Tibial nerve (tissue), 4 donors: Measurements from ENCODE around the gene RCOR2.

Experiments
- EP300 ChIP-seq, 2 donors: sonication (generic); formaldehyde crosslinking; IDR thresholded peaks; one replicate each; pipeline ENCODE4 v1.6.1; 2017; ENCODE audit warnings: antibody characterized with exemption in 2 of 2, mild to moderate bottlenecking in 1 of 2
- POLR2A ChIP-seq, 2 donors: fragments of 450-650 bp; IDR thresholded peaks; one replicate each; pipeline ENCODE4 v1.6.1; 2017; ENCODE audit warnings: antibody characterized with exemption in 2 of 2, mild to moderate bottlenecking in 2 of 2, moderate library complexity in 2 of 2
- TF ChIP-seq, protein P1 (sequence below), 5 experiments: fragments of 200-600 bp in 3 of 5; fragments of 450-650 bp in 2 of 5; sonication (generic) in 3 of 5; IDR thresholded peaks; one replicate each; pipeline ENCODE4 v1.5.1; 2016 to 2019; ENCODE audit warnings: antibody characterized with exemption in 5 of 5, mild to moderate bottlenecking in 3 of 5, moderate library complexity in 2 of 5

DNA sequence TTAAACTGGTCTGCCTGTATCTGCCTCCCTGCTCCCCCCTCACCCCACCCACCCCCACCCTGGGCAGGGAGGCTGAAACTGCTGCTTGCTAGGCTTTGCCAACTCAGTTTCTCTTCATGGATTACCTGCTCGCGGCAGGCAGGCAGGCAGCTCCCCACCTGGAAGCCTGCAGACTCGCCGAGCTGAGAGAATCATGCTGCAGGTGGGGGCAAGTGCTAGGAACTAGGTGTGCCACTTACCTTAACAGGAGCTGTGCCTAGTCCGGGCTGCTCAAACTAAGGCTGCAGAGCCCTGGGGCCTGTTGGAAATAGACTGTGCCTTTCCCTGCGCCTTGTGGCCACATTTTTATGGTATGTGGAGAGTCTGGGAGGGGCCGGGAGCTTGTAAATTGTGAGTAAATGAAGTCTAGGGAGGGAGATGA lies 47.8 kb downstream of the RCOR2 start:
- TF ChIP-seq, protein P1, sequence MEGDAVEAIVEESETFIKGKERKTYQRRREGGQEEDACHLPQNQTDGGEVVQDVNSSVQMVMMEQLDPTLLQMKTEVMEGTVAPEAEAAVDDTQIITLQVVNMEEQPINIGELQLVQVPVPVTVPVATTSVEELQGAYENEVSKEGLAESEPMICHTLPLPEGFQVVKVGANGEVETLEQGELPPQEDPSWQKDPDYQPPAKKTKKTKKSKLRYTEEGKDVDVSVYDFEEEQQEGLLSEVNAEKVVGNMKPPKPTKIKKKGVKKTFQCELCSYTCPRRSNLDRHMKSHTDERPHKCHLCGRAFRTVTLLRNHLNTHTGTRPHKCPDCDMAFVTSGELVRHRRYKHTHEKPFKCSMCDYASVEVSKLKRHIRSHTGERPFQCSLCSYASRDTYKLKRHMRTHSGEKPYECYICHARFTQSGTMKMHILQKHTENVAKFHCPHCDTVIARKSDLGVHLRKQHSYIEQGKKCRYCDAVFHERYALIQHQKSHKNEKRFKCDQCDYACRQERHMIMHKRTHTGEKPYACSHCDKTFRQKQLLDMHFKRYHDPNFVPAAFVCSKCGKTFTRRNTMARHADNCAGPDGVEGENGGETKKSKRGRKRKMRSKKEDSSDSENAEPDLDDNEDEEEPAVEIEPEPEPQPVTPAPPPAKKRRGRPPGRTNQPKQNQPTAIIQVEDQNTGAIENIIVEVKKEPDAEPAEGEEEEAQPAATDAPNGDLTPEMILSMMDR (IDR thresholded peaks at IDR 0.05): no peak
- TF ChIP-seq POLR2A (IDR thresholded peaks at IDR 0.05): no peak
- TF ChIP-seq EP300 (IDR thresholded peaks at IDR 0.05): no peak
